GM10847 (cell line): Measurements from ENCODE around the gene NF2.

Experiments used
- POLR2A ChIP-seq: IDR thresholded peaks from 2 replicates; pipeline ENCODE4 v1.6.1; 2011; ENCODE audit not compliant: insufficient read length; ENCODE audit errors: extremely low read depth

NF2 gene

DNA sequence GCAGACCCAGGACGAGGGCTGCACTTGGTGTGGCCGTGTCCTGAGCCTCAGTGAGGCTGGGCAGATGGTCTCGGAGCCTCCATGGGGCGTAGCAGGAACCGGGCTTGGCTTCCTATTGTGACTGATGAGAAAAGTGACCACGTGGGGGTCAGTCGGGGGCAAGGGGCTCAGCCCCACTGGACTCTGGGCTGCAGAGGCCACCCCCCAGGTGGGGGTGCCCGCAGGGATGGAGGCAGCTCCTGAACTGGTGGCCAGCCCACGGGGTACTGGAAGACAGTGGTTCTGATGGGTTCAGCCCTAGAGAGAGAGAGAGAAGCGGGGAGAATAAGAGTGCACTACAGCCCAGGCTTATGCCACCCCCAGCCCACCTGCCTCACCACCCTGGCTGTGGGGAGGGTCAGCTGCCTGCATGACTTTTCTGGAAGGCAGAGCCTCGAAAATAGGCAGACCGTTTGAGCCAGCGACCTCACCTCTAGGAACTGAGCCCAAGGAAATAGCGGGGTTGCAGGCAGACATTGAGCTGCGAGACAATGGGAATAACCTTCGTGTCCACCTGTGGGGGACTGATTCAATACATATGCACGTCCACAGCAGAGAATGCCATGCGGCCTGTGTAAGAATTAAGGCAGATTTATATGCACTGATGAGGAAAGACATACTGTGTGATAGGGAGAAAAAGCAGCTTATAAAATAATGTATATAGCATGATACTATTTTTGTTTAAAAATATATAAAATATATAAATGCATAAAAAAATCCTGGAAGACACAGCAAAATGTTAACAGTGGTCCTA is 127.8 kb downstream of the NF2 start:
- no peak for TF ChIP-seq POLR2A

DNA sequence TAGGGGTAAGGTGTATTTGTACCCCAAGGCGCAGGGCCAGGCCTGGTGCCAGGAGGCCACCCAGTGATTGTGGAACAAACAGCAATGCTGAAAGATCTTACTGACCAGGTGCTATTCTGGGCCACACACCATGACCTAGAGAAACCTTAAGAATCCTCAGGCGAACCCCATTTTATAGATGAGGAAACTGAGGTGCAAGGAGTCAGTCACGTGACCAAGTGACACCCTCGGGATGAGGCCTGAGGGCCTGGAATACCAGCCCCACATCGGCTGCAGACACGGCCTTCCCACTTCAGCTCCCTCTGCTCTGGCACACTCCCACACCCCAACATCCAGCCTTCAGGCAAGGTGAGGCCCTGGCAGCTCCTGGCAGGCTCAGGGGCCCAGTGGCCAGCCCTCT is 129.4 kb downstream of the NF2 start:
- TF ChIP-seq POLR2A, result no peak

DNA sequence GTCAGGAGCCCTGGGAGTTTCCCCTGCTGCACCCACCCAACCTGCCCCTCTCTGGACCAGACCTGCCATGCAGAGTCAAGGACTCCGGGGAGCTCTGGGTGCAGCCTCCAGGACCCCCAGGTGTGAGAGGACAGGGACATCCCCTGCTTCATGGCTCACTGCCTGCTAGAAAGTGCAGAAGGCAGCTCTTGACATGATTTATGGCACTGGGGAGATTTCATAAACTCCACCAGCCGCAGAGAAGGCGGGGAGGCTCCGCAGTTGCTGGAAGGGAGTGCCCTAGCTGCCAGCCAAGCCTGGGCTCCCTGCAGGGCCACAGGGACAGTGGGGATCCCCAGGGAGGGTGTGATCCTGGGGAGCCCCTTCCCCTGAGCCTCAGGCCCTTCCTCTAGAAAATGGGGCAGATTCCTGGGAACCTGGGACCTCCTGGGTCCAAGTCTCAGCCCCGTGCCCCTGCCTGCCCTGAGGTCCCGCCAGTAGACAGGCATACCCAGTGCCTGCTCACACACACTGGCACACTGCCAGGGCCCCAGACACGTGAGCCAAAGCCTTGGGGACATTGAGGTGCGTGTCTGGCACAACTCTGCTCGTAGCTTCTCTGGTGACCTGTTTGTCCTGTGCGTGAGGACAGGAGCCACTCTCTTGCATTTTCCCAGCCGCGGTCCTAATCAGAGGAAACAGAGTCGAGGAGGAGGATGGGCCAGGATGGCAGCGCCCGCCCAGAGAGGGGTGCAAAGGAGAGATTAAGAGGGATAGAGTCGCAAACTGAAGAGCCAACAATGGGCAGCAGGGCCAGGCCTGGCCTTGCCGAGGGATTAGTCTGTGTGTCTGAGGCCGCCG is 130.1 kb downstream of the NF2 start:
- TF ChIP-seq POLR2A, result no peak

DNA sequence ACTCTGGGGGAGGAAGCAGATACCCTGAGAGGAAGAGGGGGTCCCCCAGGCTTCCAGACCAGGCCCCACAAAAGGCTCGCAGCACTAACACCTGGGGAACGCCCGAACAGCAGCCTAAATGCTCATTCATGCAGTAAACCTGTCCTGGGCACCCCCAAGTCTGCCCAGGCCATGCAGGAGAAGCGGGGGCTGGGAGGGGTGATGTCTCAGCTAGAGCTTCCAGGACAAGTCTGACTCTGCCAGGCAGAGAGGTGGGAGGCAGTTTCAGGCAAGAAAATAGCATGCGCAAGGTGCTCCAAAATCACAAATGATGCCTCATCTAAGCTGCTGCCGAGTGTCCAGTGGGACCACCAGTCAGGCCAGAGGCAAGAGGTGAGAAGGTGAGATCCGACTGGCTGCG is 131.0 kb downstream of the NF2 start:
- TF ChIP-seq POLR2A, result no peak

DNA sequence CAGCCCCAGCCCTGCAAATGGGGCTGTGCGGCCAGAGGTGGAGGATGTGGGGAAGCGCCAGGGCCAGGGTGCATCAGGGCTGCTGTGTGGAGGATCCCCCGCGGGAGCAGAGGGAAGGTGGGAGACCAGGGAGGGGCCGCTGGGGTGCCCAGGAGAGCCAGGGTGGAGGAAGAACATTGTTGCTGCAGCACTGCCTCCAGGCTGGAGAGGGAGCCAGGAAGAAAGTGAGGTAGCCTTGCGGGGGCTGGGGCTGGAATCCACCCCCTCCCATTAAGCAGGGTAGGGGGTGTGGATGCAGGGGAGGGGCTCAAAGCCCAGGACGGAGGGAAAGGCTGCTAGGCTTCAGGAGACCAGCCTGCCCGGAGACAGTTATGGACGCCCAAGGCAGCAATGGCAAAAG is 131.4 kb downstream of the NF2 start:
- no peak for TF ChIP-seq POLR2A

DNA sequence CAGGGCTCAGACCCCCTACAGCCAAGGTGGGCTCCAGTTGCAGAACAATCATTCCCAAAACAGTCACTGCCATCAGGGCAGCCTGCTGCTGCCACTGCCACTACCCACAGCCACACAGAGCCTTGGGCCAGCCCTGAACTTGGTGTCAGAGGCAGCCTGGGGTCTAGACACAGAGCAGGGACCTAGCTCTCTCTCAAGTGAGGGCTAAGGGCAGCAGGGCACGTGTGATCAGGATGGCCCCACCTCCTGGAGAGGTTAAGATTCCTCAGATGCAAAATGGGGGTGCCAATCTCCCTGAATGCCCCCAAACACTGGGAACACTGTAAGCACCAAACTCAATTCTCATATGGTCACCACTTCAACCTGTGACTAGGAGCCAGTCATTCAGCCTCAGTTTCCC is 132.0 kb downstream of the NF2 start:
- TF ChIP-seq POLR2A, result no peak

DNA sequence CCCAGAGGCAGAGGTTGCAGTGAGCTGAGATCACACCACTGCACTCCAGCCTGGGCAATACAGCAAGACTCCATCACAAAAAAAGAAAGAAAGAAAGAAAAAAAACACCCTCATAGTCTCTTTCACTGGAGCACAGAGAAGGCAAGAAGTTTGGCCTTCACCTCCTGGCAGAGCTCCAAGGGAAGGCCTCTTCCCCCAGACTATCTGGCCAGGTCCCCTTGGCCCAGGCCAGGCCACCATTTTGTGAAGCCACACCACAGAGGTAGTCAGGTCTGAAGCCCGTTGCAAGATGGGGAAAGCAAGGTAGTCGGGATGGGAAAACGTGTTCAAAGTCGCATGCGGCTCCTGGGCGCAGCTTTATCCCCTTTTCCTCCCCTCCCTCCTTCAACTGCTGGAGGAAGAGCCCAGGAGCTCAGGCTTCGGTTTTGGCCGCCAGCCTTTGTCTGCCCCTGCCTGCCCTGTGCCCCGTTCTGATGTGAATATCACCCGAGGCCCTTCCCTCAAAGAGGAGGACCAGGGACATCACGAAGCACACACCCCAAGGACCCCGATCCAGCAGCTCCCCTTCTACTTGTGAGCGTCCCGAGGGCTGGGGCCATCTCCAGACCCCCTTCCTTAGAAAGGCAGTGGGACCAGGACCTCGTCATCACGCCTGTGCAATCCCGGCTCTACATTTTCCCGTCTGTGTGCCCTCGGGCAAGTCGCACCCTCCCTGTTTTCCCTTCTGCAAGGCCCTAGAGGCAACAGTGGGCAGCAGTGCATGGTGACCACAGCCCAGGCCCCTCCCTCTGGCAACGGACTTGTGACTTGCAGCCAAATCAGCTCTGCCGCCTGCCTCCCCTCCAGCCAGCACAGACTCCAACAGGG is 134.1 kb downstream of the NF2 start:
- TF ChIP-seq POLR2A, result no peak

DNA sequence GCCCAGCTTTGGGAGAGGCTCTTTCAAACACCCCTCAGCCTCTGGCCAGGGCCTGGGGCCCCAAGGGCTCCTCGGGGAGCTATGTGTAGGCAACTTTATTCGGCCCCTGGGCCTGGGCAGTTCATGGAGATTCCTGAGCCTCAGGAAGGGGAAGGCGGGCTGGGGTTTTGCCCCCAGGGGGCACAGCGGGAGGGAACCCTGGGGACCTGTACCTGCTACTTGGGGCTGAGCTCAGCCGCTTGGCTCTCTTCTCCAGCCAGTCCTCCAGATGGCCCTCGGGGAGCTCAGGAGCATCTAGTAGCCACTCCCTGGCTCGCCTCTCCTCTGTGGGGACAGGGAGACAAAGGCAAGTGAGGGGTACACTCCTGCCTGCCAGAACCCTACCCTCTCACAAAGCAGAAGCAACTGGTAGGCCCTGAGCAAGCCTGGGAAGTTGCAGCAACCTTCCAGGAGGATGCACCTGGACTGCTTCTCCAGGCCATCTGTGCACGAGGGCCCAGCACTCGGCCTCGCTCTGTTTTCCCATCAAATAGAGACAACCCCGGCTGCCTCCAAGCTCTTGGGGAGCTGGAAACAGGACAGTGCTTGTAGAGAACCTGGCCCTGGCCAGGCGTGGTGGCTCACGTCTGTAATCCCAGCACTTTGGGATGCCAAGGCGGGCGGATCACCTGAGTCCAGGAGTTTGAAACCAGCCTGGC is 134.8 kb downstream of the NF2 start:
- no peak for TF ChIP-seq POLR2A

DNA sequence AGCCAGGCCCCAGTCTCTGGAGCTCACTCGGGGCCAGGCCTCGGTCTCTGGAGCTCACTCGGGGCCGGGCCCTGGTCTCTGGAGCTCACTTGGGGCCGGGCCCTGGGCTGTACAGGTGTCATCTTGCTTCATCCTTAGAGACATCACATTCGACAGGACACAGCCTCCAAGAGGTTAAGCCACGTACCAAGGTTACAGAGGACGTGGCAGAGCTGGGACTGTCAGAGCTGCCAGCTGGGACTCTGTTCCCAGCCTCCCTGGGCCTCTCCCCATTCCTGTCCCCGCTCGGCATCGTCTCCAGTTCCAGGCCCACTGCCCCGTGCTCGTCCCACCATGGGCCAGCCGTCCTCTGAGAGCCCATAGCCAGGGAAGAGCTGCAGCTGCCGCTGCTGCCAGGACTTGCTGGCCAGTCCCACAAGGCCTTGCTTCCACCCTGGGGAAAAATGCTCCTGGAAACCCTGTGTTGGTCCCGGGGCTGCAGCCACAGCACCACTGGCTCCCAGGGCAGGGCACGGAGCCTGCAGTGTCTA is 136.0 kb downstream of the NF2 start:
- no peak for TF ChIP-seq POLR2A

DNA sequence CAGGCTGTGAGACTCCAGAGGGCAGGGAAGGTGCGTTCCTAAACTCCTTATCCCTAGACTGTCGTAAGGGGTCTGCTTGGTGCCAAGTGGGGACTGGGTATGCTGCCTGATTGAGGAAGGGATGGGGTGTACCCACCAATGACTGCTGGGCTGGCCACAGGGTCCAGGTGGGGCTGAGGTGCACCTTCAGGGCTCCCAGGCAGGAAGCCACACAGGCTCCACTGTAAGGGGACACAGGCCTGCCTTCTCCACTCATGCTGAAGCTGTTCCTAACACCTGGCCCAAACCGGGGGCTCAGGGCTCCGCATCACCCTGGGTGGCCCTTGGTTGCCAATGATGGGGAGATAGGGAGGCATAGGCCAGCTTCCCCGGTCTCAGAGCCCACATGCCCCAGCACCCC is 136.8 kb downstream of the NF2 start:
- no peak for TF ChIP-seq POLR2A

DNA sequence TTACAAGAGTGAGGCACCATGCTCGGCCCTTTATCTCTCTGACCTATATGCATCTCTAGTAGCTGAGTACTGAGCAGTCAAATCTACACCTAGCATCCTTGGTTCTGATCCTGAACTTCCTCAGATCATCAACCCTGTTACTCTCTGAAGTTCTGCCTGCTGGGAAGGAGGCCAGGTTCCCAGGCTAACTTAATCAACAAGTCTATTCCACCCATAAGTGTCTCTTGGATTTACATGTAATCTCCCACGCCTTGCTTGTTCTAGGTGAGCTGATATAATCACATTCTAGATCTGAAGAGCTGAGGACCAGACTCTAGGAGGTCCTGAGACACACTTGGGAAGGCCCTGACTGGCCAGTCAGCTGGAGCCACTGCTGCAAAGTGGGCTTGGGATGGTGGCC is 138.5 kb downstream of the NF2 start:
- no peak for TF ChIP-seq POLR2A

DNA sequence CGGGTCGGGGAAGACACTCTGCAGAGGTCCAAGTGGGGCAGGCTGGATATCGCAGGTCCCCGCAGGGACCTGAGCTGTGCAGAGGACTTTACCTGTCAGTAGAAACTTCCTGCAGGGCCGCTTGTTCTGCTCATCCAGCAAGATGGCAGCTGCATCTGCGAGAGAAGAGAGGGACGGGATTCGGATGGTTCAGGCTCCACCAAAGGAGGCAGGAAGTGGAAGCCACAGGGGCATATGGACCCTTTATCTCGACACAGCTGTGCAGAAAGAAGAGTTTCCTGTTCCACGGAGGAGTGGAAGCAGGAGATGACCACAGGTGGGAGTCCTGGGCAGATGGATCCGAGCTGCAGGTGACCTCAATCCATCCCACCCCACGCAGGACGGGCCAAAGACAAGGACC is 138.9 kb downstream of the NF2 start:
- TF ChIP-seq POLR2A, result no peak

DNA sequence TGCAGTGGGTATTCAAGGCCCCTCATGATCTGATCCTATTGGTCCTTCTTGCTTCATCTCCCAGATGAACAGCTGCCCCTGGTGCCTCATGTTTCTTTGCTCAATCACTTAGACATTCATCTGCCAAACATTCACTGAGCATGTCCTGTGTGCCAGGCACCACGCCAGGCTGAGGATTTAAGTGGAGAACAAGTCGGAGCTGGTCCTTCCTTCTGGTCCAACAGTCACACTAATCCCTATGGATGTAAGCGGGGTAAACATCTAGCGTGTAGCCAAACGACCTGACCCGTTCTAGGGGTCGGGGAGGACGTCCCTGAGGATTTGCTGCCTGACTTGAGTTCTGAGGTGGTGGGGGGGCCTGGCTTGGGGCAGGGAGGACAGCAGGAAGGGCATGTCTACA is 141.5 kb downstream of the NF2 start:
- TF ChIP-seq POLR2A, result no peak

DNA sequence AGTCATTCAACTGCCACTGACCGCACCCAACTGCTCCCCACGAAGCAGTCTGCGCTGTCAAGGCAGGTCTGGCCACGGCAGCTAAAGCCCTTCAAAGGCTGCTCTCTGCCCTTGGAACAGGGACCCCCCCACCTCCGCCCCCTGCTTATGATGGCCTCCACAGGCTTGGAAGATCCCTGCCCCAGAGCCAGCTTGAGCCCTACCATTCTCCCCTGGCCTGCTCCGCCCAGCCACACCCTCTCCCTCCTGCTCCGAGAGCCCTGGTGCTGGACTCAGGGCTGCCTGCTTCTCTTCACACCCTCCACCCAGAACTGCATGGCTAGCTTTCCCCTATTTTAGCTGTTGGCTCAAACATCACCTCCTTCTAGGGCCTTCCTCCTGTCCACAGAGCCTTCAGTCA is 144.4 kb downstream of the NF2 start:
- no peak for TF ChIP-seq POLR2A
